Measurements from ENCODE around the gene ABHD4.
"Not testable (repeated sequence)": the region's sequence is repeated elsewhere in the genome, so short reads cannot be mapped to it uniquely, and the experiment has no call there.

The ABHD4 gene

GRCh38 chr14:22560662-22561365 is 37.3 kb upstream of the ABHD4 start:
- Histone ChIP-seq H3K4me3 (peak overlapping the region; percentile 32), H3K9ac (ENCODE audit: insufficient read length) (peak overlapping the region; percentile 7), H3K36me3 (ENCODE audit: insufficient read depth, low read length) (peaks cover 33% of the 10 kb centered on the region), H3K9me3 (ENCODE audit: low read depth, low read length) (no peaks in the 10 kb centered on the region), H3K27ac (peak overlapping the region; percentile 30)
- TF ChIP-seq FOXP2 (optimal IDR thresholded peaks at IDR 0.05; ENCODE audit: control extremely low read depth, extremely low read length, insufficient read depth) (no peak), EZH2 (IDR thresholded peaks at IDR 0.05) (no peak), POLR2AphosphoS5 (IDR thresholded peaks at IDR 0.05; ENCODE audit: borderline replicate concordance, low read depth, low read length) (peak; percentile 67)
- peak; percentile 74 for DNase-seq (ENCODE audit: low read depth, low spot score)

GRCh38 chr14:22561366-22561660 is 36.8 kb upstream of the ABHD4 start:
- Histone ChIP-seq H3K4me3 (peak overlapping the region; percentile 32), H3K9me3 (ENCODE audit: low read depth, low read length) (no peaks in the 10 kb centered on the region), H3K9ac (ENCODE audit: insufficient read length) (peak overlapping the region; percentile 7), H3K36me3 (ENCODE audit: insufficient read depth, low read length) (peaks cover 38% of the 10 kb centered on the region), H3K27ac (peak overlapping the region; percentile 30; the same call in 1 of the 2 replicates)
- TF ChIP-seq FOXP2 (optimal IDR thresholded peaks at IDR 0.05; ENCODE audit: control extremely low read depth, extremely low read length, insufficient read depth) (no peak), EZH2 (IDR thresholded peaks at IDR 0.05) (no peak), POLR2AphosphoS5 (IDR thresholded peaks at IDR 0.05; ENCODE audit: borderline replicate concordance, low read depth, low read length) (no peak)
- no peak for DNase-seq (ENCODE audit: low read depth, low spot score)

GRCh38 chr14:22561661-22562579 is 36.2 kb upstream of the ABHD4 start:
- Histone ChIP-seq H3K9me3 (ENCODE audit: low read depth, low read length) (no peaks in the 10 kb centered on the region), H3K36me3 (ENCODE audit: insufficient read depth, low read length) (peaks cover 43% of the 10 kb centered on the region), H3K4me3 (no peak overlapping the region), H3K9ac (ENCODE audit: insufficient read length) (peak overlapping the region; percentile 7), H3K27ac (no peak overlapping the region)
- TF ChIP-seq POLR2AphosphoS5 (IDR thresholded peaks at IDR 0.05; ENCODE audit: borderline replicate concordance, low read depth, low read length), result peak; percentile 43; the same call in 1 of the 2 replicates
- no peak for TF ChIP-seq EZH2 (IDR thresholded peaks at IDR 0.05)
- no peak for DNase-seq (ENCODE audit: low read depth, low spot score)

GRCh38 chr14:22563987-22564386 is 34.1 kb upstream of the ABHD4 start:
- Histone ChIP-seq H3K4me3 (no peak overlapping the region), H3K9ac (ENCODE audit: insufficient read length) (no peak overlapping the region), H3K27ac (no peak overlapping the region), H3K36me3 (ENCODE audit: insufficient read depth, low read length) (peaks cover 62% of the 10 kb centered on the region), H3K9me3 (ENCODE audit: low read depth, low read length) (no peaks in the 10 kb centered on the region)
- no peak for DNase-seq (ENCODE audit: low read depth, low spot score)
- TF ChIP-seq FOXP2 (optimal IDR thresholded peaks at IDR 0.05; ENCODE audit: control extremely low read depth, extremely low read length, insufficient read depth) (no peak), EZH2 (IDR thresholded peaks at IDR 0.05) (no peak), POLR2AphosphoS5 (IDR thresholded peaks at IDR 0.05; ENCODE audit: borderline replicate concordance, low read depth, low read length) (no peak)

- Histone ChIP-seq H3K9ac (ENCODE audit: insufficient read length) (no peak overlapping the region), H3K4me3 (no peak overlapping the region), H3K36me3 (ENCODE audit: insufficient read depth, low read length) (peaks cover 67% of the 10 kb centered on the region), H3K9me3 (ENCODE audit: low read depth, low read length) (no peaks in the 10 kb centered on the region), H3K27ac (no peak overlapping the region)
- no peak for TF ChIP-seq POLR2AphosphoS5 (IDR thresholded peaks at IDR 0.05; ENCODE audit: borderline replicate concordance, low read depth, low read length)
- no peak for TF ChIP-seq EZH2 (IDR thresholded peaks at IDR 0.05)
- TF ChIP-seq FOXP2 (optimal IDR thresholded peaks at IDR 0.05; ENCODE audit: control extremely low read depth, extremely low read length, insufficient read depth), result no peak
- no peak for DNase-seq (ENCODE audit: low read depth, low spot score)
These were observed 33.6 kb upstream of the ABHD4 start for GRCh38 chr14:22564463-22564862.

- Histone ChIP-seq H3K36me3 (ENCODE audit: insufficient read depth, low read length) (peaks cover 75% of the 10 kb centered on the region), H3K9ac (ENCODE audit: insufficient read length) (no peak overlapping the region), H3K4me3 (no peak overlapping the region), H3K9me3 (ENCODE audit: low read depth, low read length) (no peaks in the 10 kb centered on the region), H3K27ac (no peak overlapping the region)
- TF ChIP-seq POLR2AphosphoS5 (IDR thresholded peaks at IDR 0.05; ENCODE audit: borderline replicate concordance, low read depth, low read length) (no peak), FOXP2 (optimal IDR thresholded peaks at IDR 0.05; ENCODE audit: control extremely low read depth, extremely low read length, insufficient read depth) (no peak), EZH2 (IDR thresholded peaks at IDR 0.05) (no peak)
- DNase-seq (ENCODE audit: low read depth, low spot score), result no peak
These were observed 32.6 kb upstream of the ABHD4 start for GRCh38 chr14:22565391-22565945.

GRCh38 chr14:22566266-22566665 is 31.8 kb upstream of the ABHD4 start:
- H3K36me3 ChIP-seq (ENCODE audit: insufficient read depth, low read length), result peaks cover 81% of the 10 kb centered on the region
- H3K9ac ChIP-seq (ENCODE audit: insufficient read length), result not testable (repeated sequence)

GRCh38 chr14:22566845-22567244 is 31.3 kb upstream of the ABHD4 start:
- DNase-seq (ENCODE audit: low read depth, low spot score), result no peak
- Histone ChIP-seq H3K9me3 (ENCODE audit: low read depth, low read length) (no peaks in the 10 kb centered on the region), H3K9ac (ENCODE audit: insufficient read length) (no peak overlapping the region), H3K36me3 (ENCODE audit: insufficient read depth, low read length) (peaks cover 84% of the 10 kb centered on the region), H3K4me3 (no peak overlapping the region), H3K27ac (no peak overlapping the region)
- no peak for TF ChIP-seq EZH2 (IDR thresholded peaks at IDR 0.05)
- no peak for TF ChIP-seq FOXP2 (optimal IDR thresholded peaks at IDR 0.05; ENCODE audit: control extremely low read depth, extremely low read length, insufficient read depth)
- TF ChIP-seq POLR2AphosphoS5 (IDR thresholded peaks at IDR 0.05; ENCODE audit: borderline replicate concordance, low read depth, low read length), result no peak

More at GRCh38 chr14:22566266-22566665, 31.8 kb upstream of the ABHD4 start:
- H3K27ac ChIP-seq; DNase-seq (ENCODE audit: low read depth, low spot score); H3K9me3 ChIP-seq (ENCODE audit: low read depth, low read length); H3K4me3 ChIP-seq: not testable (repeated sequence)
